CD14-positive monocyte (primary cell): Measurements from ENCODE around the gene MTMR1. TPM values are rescaled to one million over a fixed set of nuclear protein-coding genes. Genes with fewer than 3 reads are reported as not detected.

ENCODE experiments used
- DNase-seq, 3 donors: peaks; one replicate each; pipeline ENCODE4 v3.0.0-alpha.2; 2011 to 2022
- H2AFZ ChIP-seq: 2 replicates; pipeline ENCODE4 v1.6.0; 2012; ENCODE audit warnings: mild to moderate bottlenecking, low read depth, low read length, inconsistent platforms; ENCODE audit not compliant: insufficient read depth, poor library complexity, severe bottlenecking
- H3K27ac ChIP-seq, 2 donors: 1 replicate in 1 of 2; 2 replicates in 1 of 2; pipeline ENCODE4 v1.5.1; 2012 to 2013; ENCODE audit warnings: low read length in 2 of 2, control low read depth in 1 of 2, inconsistent platforms in 1 of 2, low read depth in 1 of 2, mild to moderate bottlenecking in 1 of 2
- H3K27me3 ChIP-seq, 2 donors: one replicate each; pipeline versions ENCODE4 v1.6.0 to v1.6.1; 2011 to 2013; ENCODE audit warnings: low read length in 2 of 2; ENCODE audit not compliant: control insufficient read depth in 2 of 2, insufficient read depth in 2 of 2
- H3K36me3 ChIP-seq, 2 donors: replicated peaks in 1 of 2; 1 replicate in 1 of 2; 2 replicates in 1 of 2; pipeline versions ENCODE4 v1.5.1 to v1.6.1; 2012 to 2013; ENCODE audit warnings: low read length in 2 of 2, control low read depth in 1 of 2, inconsistent platforms in 1 of 2, mild to moderate bottlenecking in 1 of 2; ENCODE audit not compliant: insufficient read depth in 2 of 2, control insufficient read depth in 1 of 2
- H3K4me1 ChIP-seq, 2 donors: 1 replicate in 1 of 2; 2 replicates in 1 of 2; pipeline versions ENCODE4 v1.5.1 to v1.6.1; 2012 to 2013; ENCODE audit warnings: low read length in 2 of 2, control low read depth in 1 of 2, inconsistent platforms in 1 of 2, mild to moderate bottlenecking in 1 of 2, moderate library complexity in 1 of 2; ENCODE audit not compliant: insufficient read depth in 2 of 2, control insufficient read depth in 1 of 2
- H3K4me2 ChIP-seq: replicated peaks from 2 replicates; pipeline ENCODE3; 2012; ENCODE audit warnings: low read length, moderate library complexity, mild to moderate bottlenecking; ENCODE audit not compliant: poor library complexity, severe bottlenecking; ENCODE audit errors: extremely low read depth
- H3K4me3 ChIP-seq, 3 experiments: fragments of 200-600 bp in 1 of 3; sonication (generic) in 1 of 3; replicated peaks in 1 of 3; 1 replicate in 2 of 3; 2 replicates in 1 of 3; pipeline ENCODE4 v1.5.1; 2011 to 2013; ENCODE audit warnings: low read length in 3 of 3, mild to moderate bottlenecking in 3 of 3, control low read depth in 2 of 3, low read depth in 2 of 3, inconsistent platforms in 1 of 3, moderate library complexity in 1 of 3
- H3K79me2 ChIP-seq: 2 replicates; pipeline ENCODE4 v1.6.0; 2012; ENCODE audit warnings: mild to moderate bottlenecking, control low read depth, inconsistent platforms, low read length, moderate library complexity; ENCODE audit not compliant: insufficient read depth
- H3K9ac ChIP-seq: 2 replicates; pipeline ENCODE4 v1.6.0; 2017; ENCODE audit warnings: low read length, mild to moderate bottlenecking; ENCODE audit not compliant: insufficient read depth, poor library complexity, severe bottlenecking
- H3K9me3 ChIP-seq, 2 donors: replicated peaks in 1 of 2; 1 replicate in 1 of 2; 2 replicates in 1 of 2; pipeline versions ENCODE4 v1.5.1 to v1.6.1; 2012 to 2013; ENCODE audit warnings: low read length in 2 of 2, control low read depth in 1 of 2; ENCODE audit not compliant: control insufficient read depth in 1 of 2, insufficient read depth in 1 of 2
- H4K20me1 ChIP-seq: 2 replicates; pipeline ENCODE4 v1.6.0; 2012; ENCODE audit warnings: mild to moderate bottlenecking, low read length, control low read depth, moderate library complexity; ENCODE audit not compliant: insufficient read depth
- H3K27ac Mint-ChIP-seq, 7 donors: one replicate each; pipeline ENCODE4 v1.8.0; 2020; ENCODE audit warnings: mild to moderate bottlenecking in 7 of 7, mixed read lengths in 7 of 7, moderate library complexity in 6 of 7, inconsistent platforms in 2 of 7
- H3K27me3 Mint-ChIP-seq, 3 donors: one replicate each; pipeline ENCODE4 v1.8.0; 2021 to 2022; ENCODE audit warnings: low read depth in 3 of 3, mild to moderate bottlenecking in 3 of 3, mixed read lengths in 3 of 3, moderate library complexity in 3 of 3, inconsistent platforms in 1 of 3
- H3K36me3 Mint-ChIP-seq, 2 donors: one replicate each; pipeline ENCODE4 v1.8.0; 2020; ENCODE audit warnings: mixed read lengths in 2 of 2, inconsistent platforms in 1 of 2, mild to moderate bottlenecking in 1 of 2
- H3K4me1 Mint-ChIP-seq: one replicate; pipeline ENCODE4 v1.8.0; 2020; ENCODE audit warnings: mild to moderate bottlenecking, mixed read lengths
- H3K4me3 Mint-ChIP-seq, 2 donors: one replicate each; pipeline ENCODE4 v1.8.0; 2020; ENCODE audit warnings: mild to moderate bottlenecking in 2 of 2, mixed read lengths in 2 of 2, moderate library complexity in 1 of 2
- H3K9me3 Mint-ChIP-seq, 7 donors: one replicate each; pipeline ENCODE4 v1.8.0; 2020 to 2022; ENCODE audit warnings: mixed read lengths in 7 of 7, mild to moderate bottlenecking in 6 of 7, moderate library complexity in 6 of 7, inconsistent platforms in 2 of 7
- CTCF ChIP-seq: fragments of 200-600 bp; IDR thresholded peaks from one replicate; pipeline ENCODE4 v1.8.0; 2022; ENCODE audit warnings: antibody characterized with exemption, mild to moderate bottlenecking
- WGBS: methylation state at CpG from one replicate; pipeline ENCODE4 v1.1.5; 2013; ENCODE audit warnings: missing lambda C conversion rate; ENCODE audit not compliant: insufficient coverage; 5-methylcytosine and 5-hydroxymethylcytosine counted together
- intact Hi-C, 2 donors: fragments of 100-400 bp; cut with micrococcal nuclease; formaldehyde crosslinking; loops; one replicate each; pipeline versions ENCODE4 v1.15.0 to v1.15.1; 2023
- polyA plus RNA-seq, 3 donors: library from polyadenylated mRNA; depleted of rRNA in 1 of 3; unstranded in 2 of 3; stranded (reverse) in 1 of 3; fragments of 300-500 nt in 2 of 3; fragments of >200 nt in 1 of 3; fragmentation: Illumina TruSeq in 2 of 3; gene quantifications; 1 replicate in 2 of 3; 2 replicates in 1 of 3; pipeline ENCODE4 v1.2.3, GENCODE V29; 2012 to 2021

The MTMR1 gene
- polyA plus RNA-seq, 3 donors, result 5.8 to 16.6 (median 6.1) TPM

GRCh38 chrX:150651906-150652305 is 41.3 kb upstream of the MTMR1 start:
- H3K27ac ChIP-seq, result no peak overlapping the region
- Mint-ChIP-seq H3K27me3 (peaks cover 0 to 2% (median 1%) of the 10 kb centered on the region in 3 donors), H3K4me1 (peaks cover 15% of the 10 kb centered on the region), H3K27ac (peak overlapping the region in 5 of 7 donors; percentile 36 to 78 (median 71)), H3K4me3 (no peak overlapping the region), H3K36me3 (peaks cover 37 to 53% of the 10 kb centered on the region in 2 donors), H3K9me3 (peaks cover 0 to 2% (median 0%) of the 10 kb centered on the region in 7 donors)
- no peak overlapping the region for H3K4me3 ChIP-seq
- no peaks in the 10 kb centered on the region for H3K9me3 ChIP-seq
- TF ChIP-seq CTCF, result no peak
- intact Hi-C loops, result no loop called here
- H3K79me2 ChIP-seq, result no peaks in the 10 kb centered on the region
- no peak overlapping the region for H3K4me2 ChIP-seq
- H3K27me3 ChIP-seq, result no peaks in the 10 kb centered on the region
- H3K4me1 ChIP-seq, result peaks cover 0 to 5% of the 10 kb centered on the region in 2 donors
- H2AFZ ChIP-seq, result no peak overlapping the region
- DNase-seq, result no peak
- peaks cover 35 to 72% of the 10 kb centered on the region in 2 donors for H3K36me3 ChIP-seq
- no peaks in the 10 kb centered on the region for H4K20me1 ChIP-seq
- no CpG with 5 or more reads among the region's 2 CpGs for WGBS
- no peak overlapping the region for H3K9ac ChIP-seq

- no peak for DNase-seq
- no peak overlapping the region for H3K27ac Mint-ChIP-seq
Measured at GRCh38 chrX:150655788-150656187, 37.4 kb upstream of the MTMR1 start.

More at GRCh38 chrX:150655788-150656187, 37.4 kb upstream of the MTMR1 start:
- H3K27me3 Mint-ChIP-seq, result peaks cover 0 to 3% (median 0%) of the 10 kb centered on the region in 3 donors
- no peak for TF ChIP-seq CTCF
- Histone ChIP-seq H3K36me3 (peaks cover 43 to 74% of the 10 kb centered on the region in 2 donors), H3K4me3 (no peak overlapping the region), H3K4me2 (no peak overlapping the region), H3K9ac (no peak overlapping the region), H3K27me3 (no peaks in the 10 kb centered on the region), H3K4me1 (no peaks in the 10 kb centered on the region), H2AFZ (no peak overlapping the region), H4K20me1 (no peaks in the 10 kb centered on the region), H3K27ac (no peak overlapping the region), H3K79me2 (no peaks in the 10 kb centered on the region), H3K9me3 (no peaks in the 10 kb centered on the region)
- no CpG with 5 or more reads among the region's 2 CpGs for WGBS
- peaks cover 0 to 2% (median 0%) of the 10 kb centered on the region in 7 donors for H3K9me3 Mint-ChIP-seq
- peaks cover 45 to 48% of the 10 kb centered on the region in 2 donors for H3K36me3 Mint-ChIP-seq
- no peak overlapping the region for H3K4me3 Mint-ChIP-seq
- intact Hi-C loops, result no loop called here
- peaks cover 3% of the 10 kb centered on the region for H3K4me1 Mint-ChIP-seq
